ENCODE results near the gene RFX1.
A peak's percentile ranks its signal among the peaks of the same experiment; 100 is the strongest.

RFX1 gene

GRCh38 chr19:13954185-13954584 lies 51.9 kb downstream of the RFX1 start:
- no peak for TF ChIP-seq CTCF (IDR thresholded peaks at IDR 0.05; ENCODE audit: poor library complexity, severe bottlenecking)
- peaks cover 4% of the 10 kb centered on the region for H3K4me1 ChIP-seq (ENCODE audit: insufficient read depth, poor library complexity, severe bottlenecking)
- no peak overlapping the region for H3K4me3 ChIP-seq (ENCODE audit: severe bottlenecking)
- H3K36me3 ChIP-seq (ENCODE audit: low read depth): peaks cover 46% of the 10 kb centered on the region
- DNase-seq (ENCODE audit: low spot score): no peak
- no peak overlapping the region for H3K27ac ChIP-seq (ENCODE audit: poor library complexity, severe bottlenecking)
- no peaks in the 10 kb centered on the region for H3K27me3 ChIP-seq (ENCODE audit: insufficient read depth, poor library complexity, severe bottlenecking)
- H3K9me3 ChIP-seq (ENCODE audit: severe bottlenecking): no peaks in the 10 kb centered on the region
- ATAC-seq (ENCODE audit: low read depth): no peak

GRCh38 chr19:13952931-13953531 lies 53.1 kb downstream of the RFX1 start:
- Histone ChIP-seq H3K36me3 (ENCODE audit: low read depth) (peaks cover 39% of the 10 kb centered on the region), H3K9me3 (ENCODE audit: severe bottlenecking) (no peaks in the 10 kb centered on the region), H3K27ac (ENCODE audit: poor library complexity, severe bottlenecking) (peak overlapping the region; percentile 52), H3K27me3 (ENCODE audit: insufficient read depth, poor library complexity, severe bottlenecking) (no peaks in the 10 kb centered on the region), H3K4me3 (ENCODE audit: severe bottlenecking) (peak overlapping the region; percentile 45), H3K4me1 (ENCODE audit: insufficient read depth, poor library complexity, severe bottlenecking) (peaks cover 4% of the 10 kb centered on the region)
- ATAC-seq (ENCODE audit: low read depth) (peak; percentile 32), DNase-seq (ENCODE audit: low spot score) (no peak)
- TF ChIP-seq CTCF (IDR thresholded peaks at IDR 0.05; ENCODE audit: poor library complexity, severe bottlenecking): peak; percentile 33

- Histone ChIP-seq H3K9me3 (ENCODE audit: severe bottlenecking) (no peaks in the 10 kb centered on the region), H3K4me3 (ENCODE audit: severe bottlenecking) (peak within 1 kb of the TSS; percentile 45), H3K27me3 (ENCODE audit: insufficient read depth, poor library complexity, severe bottlenecking) (no peaks in the 10 kb centered on the region), H3K4me1 (ENCODE audit: insufficient read depth, poor library complexity, severe bottlenecking) (peaks cover 4% of the 10 kb centered on the region), H3K36me3 (ENCODE audit: low read depth) (peaks cover 33% of the 10 kb centered on the region), H3K27ac (ENCODE audit: poor library complexity, severe bottlenecking) (peak within 1 kb of the TSS; percentile 52)
- ATAC-seq (ENCODE audit: low read depth) (peak; percentile 99), DNase-seq (ENCODE audit: low spot score) (peak; percentile 99)
- no peak for TF ChIP-seq CTCF (IDR thresholded peaks at IDR 0.05; ENCODE audit: poor library complexity, severe bottlenecking)
These were observed 53.8 kb downstream of the RFX1 start, which contains the start of gene DCAF15 for GRCh38 chr19:13952154-13952930. DCAF15 (plus strand) TSS chr19:13952509; CDS start chr19:13952513, 4 bp downstream.

- Histone ChIP-seq H3K4me3 (ENCODE audit: severe bottlenecking) (peak overlapping the region; percentile 29), H3K4me1 (ENCODE audit: insufficient read depth, poor library complexity, severe bottlenecking) (peaks cover 4% of the 10 kb centered on the region), H3K27ac (ENCODE audit: poor library complexity, severe bottlenecking) (no peak overlapping the region), H3K36me3 (ENCODE audit: low read depth) (peaks cover 27% of the 10 kb centered on the region), H3K27me3 (ENCODE audit: insufficient read depth, poor library complexity, severe bottlenecking) (no peaks in the 10 kb centered on the region), H3K9me3 (ENCODE audit: severe bottlenecking) (no peaks in the 10 kb centered on the region)
- TF ChIP-seq CTCF (IDR thresholded peaks at IDR 0.05; ENCODE audit: poor library complexity, severe bottlenecking): no peak
- no peak for DNase-seq (ENCODE audit: low spot score)
- ATAC-seq (ENCODE audit: low read depth): no peak
These were observed 54.3 kb downstream of the RFX1 start for GRCh38 chr19:13951799-13952153.

- Histone ChIP-seq H3K9me3 (ENCODE audit: severe bottlenecking) (no peaks in the 10 kb centered on the region), H3K27ac (ENCODE audit: poor library complexity, severe bottlenecking) (no peak overlapping the region), H3K4me1 (ENCODE audit: insufficient read depth, poor library complexity, severe bottlenecking) (peaks cover 11% of the 10 kb centered on the region), H3K36me3 (ENCODE audit: low read depth) (peaks cover 20% of the 10 kb centered on the region), H3K27me3 (ENCODE audit: insufficient read depth, poor library complexity, severe bottlenecking) (no peaks in the 10 kb centered on the region), H3K4me3 (ENCODE audit: severe bottlenecking) (no peak overlapping the region)
- DNase-seq (ENCODE audit: low spot score) (no peak), ATAC-seq (ENCODE audit: low read depth) (no peak)
- no peak for TF ChIP-seq CTCF (IDR thresholded peaks at IDR 0.05; ENCODE audit: poor library complexity, severe bottlenecking)
These were observed 55.1 kb downstream of the RFX1 start for GRCh38 chr19:13951043-13951442.

Measured in RWPE2 (cell line).